ENCODE data around the gene SBF2.

- TF ChIP-seq, protein P1, sequence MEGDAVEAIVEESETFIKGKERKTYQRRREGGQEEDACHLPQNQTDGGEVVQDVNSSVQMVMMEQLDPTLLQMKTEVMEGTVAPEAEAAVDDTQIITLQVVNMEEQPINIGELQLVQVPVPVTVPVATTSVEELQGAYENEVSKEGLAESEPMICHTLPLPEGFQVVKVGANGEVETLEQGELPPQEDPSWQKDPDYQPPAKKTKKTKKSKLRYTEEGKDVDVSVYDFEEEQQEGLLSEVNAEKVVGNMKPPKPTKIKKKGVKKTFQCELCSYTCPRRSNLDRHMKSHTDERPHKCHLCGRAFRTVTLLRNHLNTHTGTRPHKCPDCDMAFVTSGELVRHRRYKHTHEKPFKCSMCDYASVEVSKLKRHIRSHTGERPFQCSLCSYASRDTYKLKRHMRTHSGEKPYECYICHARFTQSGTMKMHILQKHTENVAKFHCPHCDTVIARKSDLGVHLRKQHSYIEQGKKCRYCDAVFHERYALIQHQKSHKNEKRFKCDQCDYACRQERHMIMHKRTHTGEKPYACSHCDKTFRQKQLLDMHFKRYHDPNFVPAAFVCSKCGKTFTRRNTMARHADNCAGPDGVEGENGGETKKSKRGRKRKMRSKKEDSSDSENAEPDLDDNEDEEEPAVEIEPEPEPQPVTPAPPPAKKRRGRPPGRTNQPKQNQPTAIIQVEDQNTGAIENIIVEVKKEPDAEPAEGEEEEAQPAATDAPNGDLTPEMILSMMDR (IDR thresholded peaks at IDR 0.05; ENCODE audit: extremely low read depth in 1 of 2, insufficient read depth in 1 of 2, low read depth in 1 of 2, low read length in 2 of 2): no peak
- TF ChIP-seq POLR2A (IDR thresholded peaks at IDR 0.05; ENCODE audit: low read depth, low read length) (no peak), JUN (IDR thresholded peaks at IDR 0.05; ENCODE audit: borderline replicate concordance, insufficient read depth, insufficient read length, low read depth) (no peak), POLR2AphosphoS5 (IDR thresholded peaks at IDR 0.05; ENCODE audit: insufficient read depth, low read depth, low read length) (no peak), EZH2 (IDR thresholded peaks at IDR 0.05; ENCODE audit: borderline replicate concordance, low read depth, low read length, severe bottlenecking) (no peak), FOS (IDR thresholded peaks at IDR 0.05; ENCODE audit: borderline replicate concordance, insufficient read depth, low read length) (no peak), MYC (IDR thresholded peaks at IDR 0.05; ENCODE audit: low read depth, low read length) (no peak)
- TF ChIP-seq, protein P2, sequence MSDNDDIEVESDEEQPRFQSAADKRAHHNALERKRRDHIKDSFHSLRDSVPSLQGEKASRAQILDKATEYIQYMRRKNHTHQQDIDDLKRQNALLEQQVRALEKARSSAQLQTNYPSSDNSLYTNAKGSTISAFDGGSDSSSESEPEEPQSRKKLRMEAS (IDR thresholded peaks at IDR 0.05; ENCODE audit: insufficient read depth, insufficient read length): no peak
Measured at GRCh38 chr11:9787260-9787659, 506.8 kb downstream of the SBF2 start.
